ENCODE results near the gene BDNF. TPM values are rescaled to one million over a fixed set of nuclear protein-coding genes. Genes with fewer than 3 reads are reported as not detected.
A peak's percentile ranks its signal among the peaks of the same experiment; 100 is the strongest.

BDNF gene
- total and polyA plus RNA-seq, 5 donors, result 0.05 to 0.09 (median 0.07) TPM; not detected in 1

GRCh38 chr11:27696115-27696514 lies 4.1 kb downstream of the BDNF start:
- intact Hi-C loops (cut with DNase I), result loop anchor here in 3 of 4 donors (5.0 to 10.0 kb wide), 2 partner anchors 836 to 1639 kb away; no protein-coding TSS in a partner anchor
- 67% methylated on average over 3 of the region's 3 CpGs for WGBS
- Histone ChIP-seq H3K4me3 (ENCODE audit: low read length) (no peak overlapping the region), H3K4me1 (ENCODE audit: control insufficient read depth, insufficient read depth, low read length) (peaks cover 2% of the 10 kb centered on the region), H3K27me3 (ENCODE audit: control insufficient read depth, insufficient read depth) (no peaks in the 10 kb centered on the region), H3K27ac (ENCODE audit: low read length) (no peak overlapping the region), H3K9me3 (ENCODE audit: control insufficient read depth, low read length) (no peaks in the 10 kb centered on the region)
- ATAC-seq, result no peak
- no peak for DNase-seq

- no peaks in the 10 kb centered on the region for H3K9me3 ChIP-seq (ENCODE audit: control insufficient read depth, low read length)
- DNase-seq (no peak), ATAC-seq (no peak)
- H3K27ac ChIP-seq (ENCODE audit: low read length), result no peak overlapping the region
- 15% methylated on average over 3 of the region's 3 CpGs for WGBS
- H3K4me3 ChIP-seq (ENCODE audit: low read length), result no peak overlapping the region
- no peaks in the 10 kb centered on the region for H3K27me3 ChIP-seq (ENCODE audit: control insufficient read depth, insufficient read depth)
- H3K4me1 ChIP-seq (ENCODE audit: control insufficient read depth, insufficient read depth, low read length), result no peaks in the 10 kb centered on the region
- intact Hi-C loops (cut with DNase I), result loop anchor here in 3 of 4 donors (5.0 to 10.0 kb wide), 2 partner anchors 837 to 1640 kb away; no protein-coding TSS in a partner anchor
These were observed 5.3 kb downstream of the BDNF start for GRCh38 chr11:27694992-27695391.

GRCh38 chr11:27693398-27693797 lies 6.9 kb downstream of the BDNF start:
- WGBS, result 41% methylated on average over 5 of the region's 5 CpGs
- DNase-seq (peak in 2 of 3 donors; percentile 20 to 47), ATAC-seq (no peak)
- Histone ChIP-seq H3K4me3 (ENCODE audit: low read length) (no peak overlapping the region), H3K27me3 (ENCODE audit: control insufficient read depth, insufficient read depth) (no peaks in the 10 kb centered on the region), H3K4me1 (ENCODE audit: control insufficient read depth, insufficient read depth, low read length) (no peaks in the 10 kb centered on the region), H3K27ac (ENCODE audit: low read length) (no peak overlapping the region), H3K9me3 (ENCODE audit: control insufficient read depth, low read length) (no peaks in the 10 kb centered on the region)
- intact Hi-C loops (cut with DNase I), result loop anchor here in 2 of 4 donors (10.0 kb wide), 1 partner anchor 1641 kb away; no protein-coding TSS in a partner anchor

- H3K9me3 ChIP-seq (ENCODE audit: control insufficient read depth, low read length), result no peaks in the 10 kb centered on the region
- no peaks in the 10 kb centered on the region for H3K4me1 ChIP-seq (ENCODE audit: control insufficient read depth, insufficient read depth, low read length)
- DNase-seq (no peak), ATAC-seq (no peak)
- no peak overlapping the region for H3K27ac ChIP-seq (ENCODE audit: low read length)
- no peak overlapping the region for H3K4me3 ChIP-seq (ENCODE audit: low read length)
- H3K27me3 ChIP-seq (ENCODE audit: control insufficient read depth, insufficient read depth), result no peaks in the 10 kb centered on the region
- 77% methylated on average over 2 of the region's 2 CpGs for WGBS
- intact Hi-C loops (cut with DNase I), result loop anchor here in 2 of 4 donors (10.0 kb wide), 1 partner anchor 1642 kb away; no protein-coding TSS in a partner anchor
These were observed 7.5 kb downstream of the BDNF start for GRCh38 chr11:27692781-27693180.

GRCh38 chr11:27688076-27688475 lies 12.2 kb downstream of the BDNF start:
- Histone ChIP-seq H3K4me3 (ENCODE audit: low read length) (no peak overlapping the region), H3K27ac (ENCODE audit: low read length) (no peak overlapping the region), H3K9me3 (ENCODE audit: control insufficient read depth, low read length) (no peaks in the 10 kb centered on the region), H3K27me3 (ENCODE audit: control insufficient read depth, insufficient read depth) (no peaks in the 10 kb centered on the region), H3K4me1 (ENCODE audit: control insufficient read depth, insufficient read depth, low read length) (no peaks in the 10 kb centered on the region)
- DNase-seq (no peak), ATAC-seq (no peak)
- intact Hi-C loops (cut with DNase I), result no loop called here
- 80% methylated on average over 4 of the region's 4 CpGs for WGBS

GRCh38 chr11:27681664-27682063 lies 18.6 kb downstream of the BDNF start:
- Histone ChIP-seq H3K4me3 (ENCODE audit: low read length) (no peak overlapping the region), H3K9me3 (ENCODE audit: control insufficient read depth, low read length) (no peaks in the 10 kb centered on the region), H3K27me3 (ENCODE audit: control insufficient read depth, insufficient read depth) (no peaks in the 10 kb centered on the region), H3K4me1 (ENCODE audit: control insufficient read depth, insufficient read depth, low read length) (no peaks in the 10 kb centered on the region), H3K27ac (ENCODE audit: low read length) (no peak overlapping the region)
- no peak for ATAC-seq
- intact Hi-C loops (cut with DNase I), result no loop called here
- WGBS, result 54% methylated on average over 1 of the region's 1 CpG
- DNase-seq, result no peak

- 84% methylated on average over 5 of the region's 5 CpGs for WGBS
- no peak for ATAC-seq
- H3K4me3 ChIP-seq (ENCODE audit: low read length), result no peak overlapping the region
- H3K27ac ChIP-seq (ENCODE audit: low read length), result no peak overlapping the region
- intact Hi-C loops (cut with DNase I), result no loop called here
- no peak for DNase-seq
- no peaks in the 10 kb centered on the region for H3K27me3 ChIP-seq (ENCODE audit: control insufficient read depth, insufficient read depth)
- H3K9me3 ChIP-seq (ENCODE audit: control insufficient read depth, low read length), result no peaks in the 10 kb centered on the region
- H3K4me1 ChIP-seq (ENCODE audit: control insufficient read depth, insufficient read depth, low read length), result no peaks in the 10 kb centered on the region
These were observed 20.9 kb downstream of the BDNF start for GRCh38 chr11:27679136-27680015.

- Histone ChIP-seq H3K27ac (ENCODE audit: low read length) (no peak overlapping the region), H3K4me1 (ENCODE audit: control insufficient read depth, insufficient read depth, low read length) (no peaks in the 10 kb centered on the region), H3K9me3 (ENCODE audit: control insufficient read depth, low read length) (no peaks in the 10 kb centered on the region), H3K4me3 (ENCODE audit: low read length) (no peak overlapping the region), H3K27me3 (ENCODE audit: control insufficient read depth, insufficient read depth) (no peaks in the 10 kb centered on the region)
- DNase-seq (no peak), ATAC-seq (no peak)
- whole genome bisulfite sequencing, result 84% methylated on average over 4 of the region's 4 CpGs
- intact Hi-C loops (cut with DNase I), result no loop called here
These were observed 22.0 kb downstream of the BDNF start for GRCh38 chr11:27678242-27678641.

GRCh38 chr11:27677108-27677507 lies 23.1 kb downstream of the BDNF start:
- H3K4me1 ChIP-seq (ENCODE audit: control insufficient read depth, insufficient read depth, low read length), result no peaks in the 10 kb centered on the region
- WGBS, result 97% methylated on average over 4 of the region's 4 CpGs
- H3K27ac ChIP-seq (ENCODE audit: low read length), result no peak overlapping the region
- H3K4me3 ChIP-seq (ENCODE audit: low read length), result no peak overlapping the region
- no peak for ATAC-seq
- intact Hi-C loops (cut with DNase I), result no loop called here
- no peak for DNase-seq
- no peaks in the 10 kb centered on the region for H3K27me3 ChIP-seq (ENCODE audit: control insufficient read depth, insufficient read depth)
- no peaks in the 10 kb centered on the region for H3K9me3 ChIP-seq (ENCODE audit: control insufficient read depth, low read length)

- no peak for ATAC-seq
- Histone ChIP-seq H3K9me3 (ENCODE audit: control insufficient read depth, low read length) (no peaks in the 10 kb centered on the region), H3K27me3 (ENCODE audit: control insufficient read depth, insufficient read depth) (no peaks in the 10 kb centered on the region), H3K4me1 (ENCODE audit: control insufficient read depth, insufficient read depth, low read length) (no peaks in the 10 kb centered on the region), H3K27ac (ENCODE audit: low read length) (no peak overlapping the region), H3K4me3 (ENCODE audit: low read length) (no peak overlapping the region)
- intact Hi-C loops (cut with DNase I), result no loop called here
- DNase-seq, result no peak
- WGBS, result 84% methylated on average over 6 of the region's 6 CpGs
These were observed 26.1 kb downstream of the BDNF start for GRCh38 chr11:27673979-27674663.

GRCh38 chr11:27672836-27673464 lies 27.3 kb downstream of the BDNF start:
- intact Hi-C loops (cut with DNase I), result no loop called here
- no peak for DNase-seq
- WGBS, result 93% methylated on average over 2 of the region's 2 CpGs
- H3K27ac ChIP-seq (ENCODE audit: low read length), result no peak overlapping the region
- no peaks in the 10 kb centered on the region for H3K27me3 ChIP-seq (ENCODE audit: control insufficient read depth, insufficient read depth)
- no peaks in the 10 kb centered on the region for H3K4me1 ChIP-seq (ENCODE audit: control insufficient read depth, insufficient read depth, low read length)
- H3K9me3 ChIP-seq (ENCODE audit: control insufficient read depth, low read length), result no peaks in the 10 kb centered on the region
- no peak overlapping the region for H3K4me3 ChIP-seq (ENCODE audit: low read length)
- ATAC-seq, result no peak
